Breast epithelium (tissue), 4 donors: ENCODE measurements around the gene PIGQ. TPM values are rescaled to one million over a fixed set of nuclear protein-coding genes. Genes with fewer than 3 reads are reported as not detected.

ENCODE experiments used
- DNase-seq, 2 donors: peaks; one replicate each; pipeline ENCODE4 v3.0.0-alpha.2; 2019; ENCODE audit warnings: low spot score in 2 of 2
- H3K27ac ChIP-seq, 2 donors: fragments of 200-600 bp; sonication (generic) in 1 of 2; one replicate each; pipeline ENCODE4 v1.5.1; 2016 to 2019; ENCODE audit warnings: mild to moderate bottlenecking in 1 of 2
- H3K27me3 ChIP-seq, 2 donors: fragments of 200-600 bp; sonication (generic) in 1 of 2; one replicate each; pipeline versions ENCODE4 v1.5.1 to v1.6.0; 2017 to 2019; ENCODE audit warnings: control low read depth in 1 of 2, mild to moderate bottlenecking in 1 of 2
- H3K36me3 ChIP-seq: fragments of 200-600 bp; one replicate; pipeline ENCODE4 v1.5.1; 2019
- H3K4me1 ChIP-seq, 2 donors: fragments of 200-600 bp; sonication (generic); one replicate each; pipeline ENCODE4 v1.5.1; 2016 to 2019; ENCODE audit warnings: control low read depth in 1 of 2
- H3K4me3 ChIP-seq, 3 donors: fragments of 200-600 bp; sonication (generic); 1 replicate in 2 of 3; 2 replicates in 1 of 3; pipeline ENCODE4 v1.5.1; 2016 to 2019; ENCODE audit warnings: mild to moderate bottlenecking in 3 of 3, moderate library complexity in 2 of 3
- H3K9me3 ChIP-seq, 2 donors: fragments of 200-600 bp; sonication (generic) in 1 of 2; one replicate each; pipeline ENCODE4 v1.5.1; 2016 to 2019; ENCODE audit warnings: control low read depth in 1 of 2
- CTCF ChIP-seq, 3 donors: fragments of 450-650 bp; IDR thresholded peaks; one replicate each; pipeline ENCODE4 v1.5.1; 2016 to 2017; ENCODE audit warnings: antibody characterized with exemption in 3 of 3, mild to moderate bottlenecking in 3 of 3, moderate library complexity in 3 of 3
- POLR2A ChIP-seq: fragments of 450-650 bp; IDR thresholded peaks from one replicate; pipeline ENCODE4 v1.6.1; 2016; ENCODE audit warnings: antibody characterized with exemption, mild to moderate bottlenecking, moderate library complexity
- POLR2AphosphoS5 ChIP-seq, 3 donors: sonication (generic); formaldehyde crosslinking; IDR thresholded peaks; one replicate each; pipeline ENCODE4 v1.6.1; 2017; ENCODE audit warnings: antibody characterized with exemption in 3 of 3
- intact Hi-C: fragments of 100-400 bp; cut with DNase I; formaldehyde crosslinking; loops from one replicate; pipeline ENCODE4 v1.15.1; 2023; ENCODE audit warnings: low total_unique reads
- total RNA-seq, 3 donors: library from RNA; depleted of rRNA; stranded (reverse); fragments of >200 nt; gene quantifications; one replicate each; pipeline ENCODE4 v1.1.0, GENCODE V29; 2016

Gene PIGQ
- total RNA-seq, 3 donors from 2014 or later, result 22.2 to 36.1 (median 31.9) TPM

DNA sequence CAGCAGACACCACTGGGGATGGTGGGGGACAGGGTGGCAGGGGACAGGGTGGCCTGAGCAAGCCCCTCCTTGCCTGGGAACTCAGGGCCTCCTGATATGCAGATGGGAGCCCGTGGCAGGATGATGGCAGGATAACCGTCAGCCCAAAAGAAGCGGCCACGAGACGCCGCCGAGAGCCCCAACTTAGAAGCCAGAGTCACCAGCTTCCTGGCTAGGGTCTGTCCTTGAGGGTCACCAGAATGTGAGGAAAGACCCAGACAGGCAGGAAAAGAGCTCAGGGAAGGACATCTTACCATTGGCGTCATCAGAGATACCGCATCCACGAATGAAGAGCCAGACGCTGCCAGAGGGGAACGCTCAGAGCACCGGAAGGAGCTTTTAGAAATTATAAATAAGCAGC is 39.5 kb downstream of the PIGQ start:
- DNase-seq, result no peak
- H3K9me3 ChIP-seq, result no peaks in the 10 kb centered on the region
- TF ChIP-seq POLR2A, result no peak
- no peak for TF ChIP-seq CTCF (IDR thresholded peaks at IDR 0.05)
- TF ChIP-seq POLR2AphosphoS5 (IDR thresholded peaks at IDR 0.05), result no peak
- H3K27me3 ChIP-seq, result no peaks in the 10 kb centered on the region
- intact Hi-C loops, result no loop called here
- H3K4me1 ChIP-seq, result no peaks in the 10 kb centered on the region
- H3K36me3 ChIP-seq, result no peaks in the 10 kb centered on the region
- no peak overlapping the region for H3K4me3 ChIP-seq
- no peak overlapping the region for H3K27ac ChIP-seq

GRCh38 chr16:609984-610383 is 40.2 kb downstream of the PIGQ start:
- TF ChIP-seq POLR2A (no peak), POLR2AphosphoS5 (IDR thresholded peaks at IDR 0.05) (no peak), CTCF (IDR thresholded peaks at IDR 0.05) (no peak)
- intact Hi-C loops, result no loop called here
- no peaks in the 10 kb centered on the region for H3K4me1 ChIP-seq
- no peak overlapping the region for H3K4me3 ChIP-seq
- no peak for DNase-seq
- H3K36me3 ChIP-seq, result no peaks in the 10 kb centered on the region
- peak overlapping the region in 1 of 2 donors; percentile 13 for H3K27ac ChIP-seq
- H3K27me3 ChIP-seq, result no peaks in the 10 kb centered on the region
- no peaks in the 10 kb centered on the region for H3K9me3 ChIP-seq

- intact Hi-C loops, result no loop called here
- Histone ChIP-seq H3K4me1 (no peaks in the 10 kb centered on the region), H3K36me3 (no peaks in the 10 kb centered on the region), H3K9me3 (no peaks in the 10 kb centered on the region), H3K27ac (peak overlapping the region in 1 of 2 donors; percentile 9), H3K4me3 (peak overlapping the region in 1 of 3 donors; percentile 21), H3K27me3 (no peaks in the 10 kb centered on the region)
- TF ChIP-seq CTCF (IDR thresholded peaks at IDR 0.05), result peak in 2 of 3 donors; percentile 57 to 78
- TF ChIP-seq POLR2A, result no peak
- TF ChIP-seq POLR2AphosphoS5 (IDR thresholded peaks at IDR 0.05), result no peak
- no peak for DNase-seq
Measured at GRCh38 chr16:610513-611381, 41.0 kb downstream of the PIGQ start.

DNA sequence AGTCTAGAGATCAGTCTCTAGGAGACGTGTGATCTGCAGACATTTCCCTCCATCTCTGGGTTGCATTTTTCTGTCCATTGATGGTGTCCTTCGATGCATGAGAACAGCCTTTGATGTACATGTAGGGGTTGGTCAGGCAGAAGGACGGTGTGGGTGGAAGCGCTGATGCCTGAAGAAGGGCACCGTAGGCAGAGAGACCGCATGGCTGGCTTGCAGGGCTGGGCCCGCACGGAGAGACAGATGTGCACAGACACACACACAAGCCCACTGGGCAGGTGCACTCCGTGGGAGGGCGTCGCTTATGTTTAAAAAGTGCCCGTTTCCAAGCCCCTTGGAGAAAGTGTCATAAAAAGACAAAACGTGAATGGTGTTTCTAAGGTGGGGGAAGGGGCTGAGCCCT is 45.4 kb downstream of the PIGQ start:
- no peaks in the 10 kb centered on the region for H3K4me1 ChIP-seq
- no peaks in the 10 kb centered on the region for H3K27me3 ChIP-seq
- intact Hi-C loops, result no loop called here
- no peaks in the 10 kb centered on the region for H3K36me3 ChIP-seq
- DNase-seq, result no peak
- H3K4me3 ChIP-seq, result no peak overlapping the region
- H3K9me3 ChIP-seq, result no peaks in the 10 kb centered on the region
- TF ChIP-seq POLR2AphosphoS5 (IDR thresholded peaks at IDR 0.05) (no peak), CTCF (IDR thresholded peaks at IDR 0.05) (no peak)
- no peak overlapping the region for H3K27ac ChIP-seq

DNA sequence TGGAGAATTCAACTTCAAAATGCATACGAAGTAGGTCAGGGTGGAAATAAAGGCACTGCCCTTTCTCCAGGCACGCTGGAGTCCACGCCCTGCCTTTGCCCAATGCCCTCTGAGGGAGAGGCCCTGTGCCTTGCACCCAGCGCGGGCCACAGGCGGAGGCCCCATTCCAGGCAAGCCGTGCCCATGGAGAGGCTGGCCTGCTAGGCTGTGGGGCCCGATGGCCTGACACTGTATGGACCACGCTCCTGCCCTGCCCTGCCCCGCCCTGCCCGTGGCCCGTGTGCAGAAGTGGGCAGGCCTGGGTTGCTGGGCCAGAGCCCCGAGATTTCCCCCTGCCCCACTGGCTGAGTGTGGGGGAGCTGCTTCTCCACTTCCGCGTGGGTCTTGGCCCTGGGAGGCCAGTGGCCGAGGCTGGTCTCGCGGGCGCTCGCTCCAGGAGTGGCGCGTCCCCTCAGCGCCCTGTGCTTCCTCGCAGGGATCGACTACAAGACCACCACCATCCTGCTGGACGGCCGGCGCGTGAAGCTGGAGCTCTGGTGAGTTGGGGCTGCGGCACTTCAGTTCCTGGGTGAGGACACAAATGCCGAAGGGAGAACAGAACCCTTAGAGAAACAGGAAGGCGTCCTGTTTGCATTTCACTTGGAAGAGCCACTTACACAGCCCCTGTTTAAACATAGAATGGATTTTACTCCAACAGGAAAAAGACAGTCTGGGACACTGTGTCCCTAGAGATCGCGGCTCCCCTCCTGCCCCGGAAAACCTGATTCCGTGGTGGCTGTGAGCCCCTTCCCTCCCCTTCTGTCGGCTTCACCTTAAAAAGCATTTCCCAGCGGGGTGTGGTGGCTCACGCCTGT is 47.2 kb downstream of the PIGQ start:
- DNase-seq, result no peak
- Histone ChIP-seq H3K4me1 (peaks cover 4% of the 10 kb centered on the region in 2 donors), H3K36me3 (no peaks in the 10 kb centered on the region), H3K27me3 (no peaks in the 10 kb centered on the region), H3K27ac (no peak overlapping the region), H3K9me3 (no peaks in the 10 kb centered on the region), H3K4me3 (no peak overlapping the region)
- intact Hi-C loops, result no loop called here
- no peak for TF ChIP-seq POLR2A
- no peak for TF ChIP-seq CTCF (IDR thresholded peaks at IDR 0.05)
- no peak for TF ChIP-seq POLR2AphosphoS5 (IDR thresholded peaks at IDR 0.05)
